CD4-positive, alpha-beta T cell treated with Interleukin-15 for 4 hours (primary cell): ENCODE measurements around the gene KCNJ1.

Source experiments
- DNase-seq: peaks from one replicate; pipeline ENCODE4 v3.0.0-alpha.2; 2020; ENCODE audit warnings: low spot score

Gene KCNJ1

GRCh38 chr11:128848815-128849455, 18.2 kb downstream of the KCNJ1 start:
- peak; percentile 69 for DNase-seq

- no peak for DNase-seq
Observed at GRCh38 chr11:128846985-128847384, 20.1 kb downstream of the KCNJ1 start.

- peak; percentile 48 for DNase-seq
Observed at GRCh38 chr11:128845334-128845780, 21.7 kb downstream of the KCNJ1 start.

- no peak for DNase-seq
Observed at GRCh38 chr11:128843198-128843785, 23.8 kb downstream of the KCNJ1 start.

- DNase-seq, result peak; percentile 12
Observed at GRCh38 chr11:128841461-128842072, 25.5 kb downstream of the KCNJ1 start.

GRCh38 chr11:128840783-128841182, 26.3 kb downstream of the KCNJ1 start:
- no peak for DNase-seq

GRCh38 chr11:128840137-128840536, 27.0 kb downstream of the KCNJ1 start:
- DNase-seq, result peak; percentile 73

- no peak for DNase-seq
Observed at GRCh38 chr11:128839081-128839480, 28.0 kb downstream of the KCNJ1 start.

- peak; percentile 25 for DNase-seq
Observed at GRCh38 chr11:128837627-128838026, 29.5 kb downstream of the KCNJ1 start.

GRCh38 chr11:128835741-128836430, 31.2 kb downstream of the KCNJ1 start:
- no peak for DNase-seq

GRCh38 chr11:128834157-128834556, 32.9 kb downstream of the KCNJ1 start:
- no peak for DNase-seq

GRCh38 chr11:128832121-128832497, 35.0 kb downstream of the KCNJ1 start:
- DNase-seq, result no peak

- peak; percentile 89 for DNase-seq
Observed at GRCh38 chr11:128831174-128832120, 35.6 kb downstream of the KCNJ1 start.

- DNase-seq, result peak; percentile 58
Observed at GRCh38 chr11:128830290-128831173, 36.6 kb downstream of the KCNJ1 start.

- DNase-seq, result no peak
Observed at GRCh38 chr11:128828350-128828749, 38.7 kb downstream of the KCNJ1 start.

- DNase-seq, result no peak
Observed at GRCh38 chr11:128827191-128827893, 39.8 kb downstream of the KCNJ1 start.

- DNase-seq, result no peak
Observed at GRCh38 chr11:128825050-128825784, 41.9 kb downstream of the KCNJ1 start.

GRCh38 chr11:128824191-128825049, 42.7 kb downstream of the KCNJ1 start:
- no peak for DNase-seq
